ENCODE measurements around the gene CNTN4. TPM values are rescaled to one million over a fixed set of nuclear protein-coding genes. Genes with fewer than 3 reads are reported as not detected.

Gene CNTN4
- total RNA-seq, 1 donor, result under 0.01 TPM

DNA sequence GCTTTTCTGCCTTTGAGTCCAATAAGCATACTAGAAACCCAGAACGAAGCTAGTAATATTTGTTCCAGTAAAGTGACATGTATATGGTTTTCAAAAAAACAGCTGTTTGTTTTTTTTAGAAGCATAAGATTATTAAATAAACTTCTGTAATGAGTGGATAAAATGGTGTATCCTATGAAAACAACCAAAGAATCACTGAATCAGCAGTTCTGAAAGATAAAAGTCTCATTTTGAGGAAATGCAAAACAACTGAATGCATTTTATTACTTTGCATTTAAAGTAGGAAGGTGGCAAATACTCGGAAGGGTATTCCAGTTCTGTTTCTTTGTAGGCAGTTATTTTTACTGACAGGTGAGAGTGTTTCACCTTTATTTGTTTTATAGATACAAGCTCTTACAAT lies 107.0 kb downstream of the CNTN4 start:
- DNase-seq (ENCODE audit: insufficient read length, low spot score, missing footprints), result no peak
- Histone ChIP-seq H2AFZ (ENCODE audit: low read length) (no peak overlapping the region), H3K27ac (ENCODE audit: low read depth, low read length) (no peak overlapping the region), H3K36me3 (ENCODE audit: insufficient read depth, low read length) (no peaks in the 10 kb centered on the region), H3K27me3 (ENCODE audit: insufficient read depth, low read length) (no peaks in the 10 kb centered on the region), H3K9me3 (ENCODE audit: low read depth, low read length) (peaks cover 2% of the 10 kb centered on the region), H3K4me3 (ENCODE audit: insufficient read depth, low read length) (no peak overlapping the region), H3K4me2 (ENCODE audit: insufficient read depth, low read length) (no peak overlapping the region), H4K20me1 (ENCODE audit: insufficient read depth, low read length) (no peaks in the 10 kb centered on the region), H3K4me1 (ENCODE audit: insufficient read depth, low read length) (no peaks in the 10 kb centered on the region), H3K79me2 (ENCODE audit: insufficient read depth, low read length) (no peaks in the 10 kb centered on the region)
- TF ChIP-seq, protein P1, sequence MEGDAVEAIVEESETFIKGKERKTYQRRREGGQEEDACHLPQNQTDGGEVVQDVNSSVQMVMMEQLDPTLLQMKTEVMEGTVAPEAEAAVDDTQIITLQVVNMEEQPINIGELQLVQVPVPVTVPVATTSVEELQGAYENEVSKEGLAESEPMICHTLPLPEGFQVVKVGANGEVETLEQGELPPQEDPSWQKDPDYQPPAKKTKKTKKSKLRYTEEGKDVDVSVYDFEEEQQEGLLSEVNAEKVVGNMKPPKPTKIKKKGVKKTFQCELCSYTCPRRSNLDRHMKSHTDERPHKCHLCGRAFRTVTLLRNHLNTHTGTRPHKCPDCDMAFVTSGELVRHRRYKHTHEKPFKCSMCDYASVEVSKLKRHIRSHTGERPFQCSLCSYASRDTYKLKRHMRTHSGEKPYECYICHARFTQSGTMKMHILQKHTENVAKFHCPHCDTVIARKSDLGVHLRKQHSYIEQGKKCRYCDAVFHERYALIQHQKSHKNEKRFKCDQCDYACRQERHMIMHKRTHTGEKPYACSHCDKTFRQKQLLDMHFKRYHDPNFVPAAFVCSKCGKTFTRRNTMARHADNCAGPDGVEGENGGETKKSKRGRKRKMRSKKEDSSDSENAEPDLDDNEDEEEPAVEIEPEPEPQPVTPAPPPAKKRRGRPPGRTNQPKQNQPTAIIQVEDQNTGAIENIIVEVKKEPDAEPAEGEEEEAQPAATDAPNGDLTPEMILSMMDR (IDR thresholded peaks at IDR 0.05; ENCODE audit: extremely low read depth, low read depth, low read length), result no peak

GRCh38 chr3:2206536-2206935 lies 107.9 kb downstream of the CNTN4 start:
- Histone ChIP-seq H3K4me1 (ENCODE audit: insufficient read depth, low read length) (no peaks in the 10 kb centered on the region), H2AFZ (ENCODE audit: low read length) (no peak overlapping the region), H3K79me2 (ENCODE audit: insufficient read depth, low read length) (no peaks in the 10 kb centered on the region)

DNA sequence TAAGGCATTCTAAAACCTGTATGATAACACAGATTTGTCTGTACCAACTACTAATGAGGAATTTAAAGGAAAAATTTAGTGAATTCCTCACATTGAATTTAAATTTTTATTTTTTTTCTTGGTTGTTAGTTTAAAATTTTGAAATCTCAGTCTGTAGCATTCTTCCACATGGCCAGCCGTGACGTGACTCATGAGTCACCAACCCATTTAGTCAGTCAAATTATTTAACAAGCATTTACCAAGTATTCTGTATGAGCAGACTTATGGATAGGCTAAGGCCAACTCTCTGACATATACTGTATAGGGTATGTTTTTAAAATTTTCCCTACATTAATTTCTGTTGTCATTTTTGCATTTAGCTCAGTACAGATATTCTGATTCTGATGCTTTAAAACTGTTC lies 112.9 kb downstream of the CNTN4 start:
- TF ChIP-seq, protein P1 (IDR thresholded peaks at IDR 0.05; ENCODE audit: extremely low read depth, low read depth, low read length), result no peak
- Histone ChIP-seq H4K20me1 (ENCODE audit: insufficient read depth, low read length) (no peaks in the 10 kb centered on the region), H3K4me2 (ENCODE audit: insufficient read depth, low read length) (no peak overlapping the region), H3K27ac (ENCODE audit: low read depth, low read length) (no peak overlapping the region), H3K27me3 (ENCODE audit: insufficient read depth, low read length) (no peaks in the 10 kb centered on the region), H3K9me3 (ENCODE audit: low read depth, low read length) (peaks cover 5% of the 10 kb centered on the region), H3K79me2 (ENCODE audit: insufficient read depth, low read length) (no peaks in the 10 kb centered on the region), H3K4me3 (ENCODE audit: insufficient read depth, low read length) (no peak overlapping the region), H3K36me3 (ENCODE audit: insufficient read depth, low read length) (no peaks in the 10 kb centered on the region), H3K4me1 (ENCODE audit: insufficient read depth, low read length) (no peaks in the 10 kb centered on the region), H2AFZ (ENCODE audit: low read length) (no peak overlapping the region)
- DNase-seq (ENCODE audit: insufficient read length, low spot score, missing footprints), result no peak

More at GRCh38 chr3:2206536-2206935, 107.9 kb downstream of the CNTN4 start:
- Histone ChIP-seq H4K20me1 (ENCODE audit: insufficient read depth, low read length) (no peaks in the 10 kb centered on the region), H3K4me2 (ENCODE audit: insufficient read depth, low read length) (no peak overlapping the region), H3K9me3 (ENCODE audit: low read depth, low read length) (peaks cover 2% of the 10 kb centered on the region), H3K27me3 (ENCODE audit: insufficient read depth, low read length) (no peaks in the 10 kb centered on the region), H3K4me3 (ENCODE audit: insufficient read depth, low read length) (no peak overlapping the region), H3K27ac (ENCODE audit: low read depth, low read length) (no peak overlapping the region), H3K36me3 (ENCODE audit: insufficient read depth, low read length) (no peaks in the 10 kb centered on the region)
- TF ChIP-seq, protein P1 (IDR thresholded peaks at IDR 0.05; ENCODE audit: extremely low read depth, low read depth, low read length), result no peak
- DNase-seq (ENCODE audit: insufficient read length, low spot score, missing footprints), result no peak

DNA sequence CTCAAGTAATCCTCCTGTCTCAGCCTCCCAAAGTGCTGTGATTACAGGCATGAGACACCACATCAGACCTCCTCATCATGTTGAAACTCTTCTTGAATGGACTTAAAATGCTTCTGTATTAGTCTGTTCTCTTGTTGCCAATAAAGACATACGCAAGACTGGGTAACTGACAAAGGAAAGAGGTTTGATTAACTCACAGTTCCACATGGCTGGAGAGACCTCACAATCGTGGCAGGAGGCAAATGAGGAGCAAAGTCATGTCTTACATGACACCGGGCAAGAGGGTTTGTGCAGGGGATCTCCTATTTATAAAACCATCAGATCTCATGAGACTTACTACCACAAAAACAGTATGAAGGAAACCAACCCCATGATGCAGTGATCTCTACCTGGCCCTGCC lies 113.5 kb downstream of the CNTN4 start:
- H3K79me2 ChIP-seq (ENCODE audit: insufficient read depth, low read length), result no peaks in the 10 kb centered on the region
- no peaks in the 10 kb centered on the region for H3K4me1 ChIP-seq (ENCODE audit: insufficient read depth, low read length)
- no peak overlapping the region for H2AFZ ChIP-seq (ENCODE audit: low read length)
- H4K20me1 ChIP-seq (ENCODE audit: insufficient read depth, low read length), result no peaks in the 10 kb centered on the region
- H3K9me3 ChIP-seq (ENCODE audit: low read depth, low read length), result peaks cover 5% of the 10 kb centered on the region
- no peak overlapping the region for H3K4me2 ChIP-seq (ENCODE audit: insufficient read depth, low read length)
- no peaks in the 10 kb centered on the region for H3K36me3 ChIP-seq (ENCODE audit: insufficient read depth, low read length)
- H3K4me3 ChIP-seq (ENCODE audit: insufficient read depth, low read length), result no peak overlapping the region
- DNase-seq (ENCODE audit: insufficient read length, low spot score, missing footprints), result no peak
- TF ChIP-seq, protein P1 (IDR thresholded peaks at IDR 0.05; ENCODE audit: extremely low read depth, low read depth, low read length), result no peak
- H3K27ac ChIP-seq (ENCODE audit: low read depth, low read length), result no peak overlapping the region
- no peaks in the 10 kb centered on the region for H3K27me3 ChIP-seq (ENCODE audit: insufficient read depth, low read length)

Data from osteoblast (primary cell).